Measurements from ENCODE around the gene IQCF2. TPM values are rescaled to one million over a fixed set of nuclear protein-coding genes. Genes with fewer than 3 reads are reported as not detected.

IQCF2 gene
- total RNA-seq, 1 donor from 2014 or later, result not detected

DNA sequence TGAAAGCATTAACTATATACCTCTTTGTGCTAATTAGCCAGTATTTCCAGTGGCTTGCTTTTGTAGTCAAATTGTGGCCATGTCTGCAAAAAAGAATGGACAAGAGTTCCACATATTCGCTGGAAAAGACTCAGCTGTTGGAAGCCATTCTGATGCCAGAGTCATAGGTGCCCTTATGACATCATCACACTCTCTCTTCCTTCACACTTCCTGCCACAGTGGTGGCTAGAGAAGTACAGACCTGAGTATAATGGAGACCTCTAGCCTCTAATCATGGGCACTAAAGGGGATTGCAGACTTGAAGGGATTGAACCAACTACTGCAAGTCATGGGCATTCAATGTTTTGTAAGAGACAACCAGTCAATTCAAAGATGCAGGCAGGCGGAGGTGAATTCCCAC is 44.0 kb upstream of the IQCF2 start:
- Mint-ChIP-seq H3K27ac (ENCODE audit: unreplicated experiment) (no peak overlapping the region), H3K36me3 (ENCODE audit: low read depth, unreplicated experiment) (peaks cover 8% of the 10 kb centered on the region), H3K27me3 (ENCODE audit: unreplicated experiment) (no peaks in the 10 kb centered on the region)

DNA sequence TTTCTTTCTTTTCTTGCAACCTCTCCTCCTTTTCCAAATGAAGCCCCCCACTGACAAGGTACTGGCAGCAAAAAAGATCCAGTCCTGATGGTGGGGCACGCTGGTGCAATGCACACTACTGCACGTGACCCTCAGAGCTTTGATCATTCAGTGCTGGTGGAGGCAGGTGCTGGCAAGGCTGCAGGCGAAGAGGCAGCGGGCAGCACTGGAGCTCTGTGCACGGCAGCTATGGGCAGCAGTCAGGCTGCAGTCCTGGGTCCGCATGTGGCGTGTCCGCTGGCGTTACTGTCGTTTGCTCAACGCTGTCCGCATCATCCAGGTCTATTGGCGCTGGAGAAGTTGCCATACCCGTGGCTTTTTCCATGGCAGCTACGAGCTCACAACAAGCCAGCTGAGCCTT is 42.3 kb upstream of the IQCF2 start:
- Mint-ChIP-seq H3K27ac (ENCODE audit: unreplicated experiment) (no peak overlapping the region), H3K4me3 (ENCODE audit: unreplicated experiment) (no peak overlapping the region), H3K9me3 (ENCODE audit: unreplicated experiment) (peaks cover 5% of the 10 kb centered on the region), H3K27me3 (ENCODE audit: unreplicated experiment) (no peaks in the 10 kb centered on the region), H3K36me3 (ENCODE audit: low read depth, unreplicated experiment) (peaks cover 4% of the 10 kb centered on the region), H3K4me1 (ENCODE audit: unreplicated experiment) (no peaks in the 10 kb centered on the region)
- no peak for DNase-seq (ENCODE audit: low spot score)
- TF ChIP-seq, protein P1, sequence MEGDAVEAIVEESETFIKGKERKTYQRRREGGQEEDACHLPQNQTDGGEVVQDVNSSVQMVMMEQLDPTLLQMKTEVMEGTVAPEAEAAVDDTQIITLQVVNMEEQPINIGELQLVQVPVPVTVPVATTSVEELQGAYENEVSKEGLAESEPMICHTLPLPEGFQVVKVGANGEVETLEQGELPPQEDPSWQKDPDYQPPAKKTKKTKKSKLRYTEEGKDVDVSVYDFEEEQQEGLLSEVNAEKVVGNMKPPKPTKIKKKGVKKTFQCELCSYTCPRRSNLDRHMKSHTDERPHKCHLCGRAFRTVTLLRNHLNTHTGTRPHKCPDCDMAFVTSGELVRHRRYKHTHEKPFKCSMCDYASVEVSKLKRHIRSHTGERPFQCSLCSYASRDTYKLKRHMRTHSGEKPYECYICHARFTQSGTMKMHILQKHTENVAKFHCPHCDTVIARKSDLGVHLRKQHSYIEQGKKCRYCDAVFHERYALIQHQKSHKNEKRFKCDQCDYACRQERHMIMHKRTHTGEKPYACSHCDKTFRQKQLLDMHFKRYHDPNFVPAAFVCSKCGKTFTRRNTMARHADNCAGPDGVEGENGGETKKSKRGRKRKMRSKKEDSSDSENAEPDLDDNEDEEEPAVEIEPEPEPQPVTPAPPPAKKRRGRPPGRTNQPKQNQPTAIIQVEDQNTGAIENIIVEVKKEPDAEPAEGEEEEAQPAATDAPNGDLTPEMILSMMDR (IDR thresholded peaks at IDR 0.05; ENCODE audit: unreplicated experiment), result no peak

More for the DNA sequence above, 44.0 kb upstream of the IQCF2 start:
- no peak overlapping the region for H3K4me3 Mint-ChIP-seq (ENCODE audit: unreplicated experiment)
- TF ChIP-seq, protein P1 (IDR thresholded peaks at IDR 0.05; ENCODE audit: unreplicated experiment), result no peak
- peaks cover 5% of the 10 kb centered on the region for H3K9me3 Mint-ChIP-seq (ENCODE audit: unreplicated experiment)
- DNase-seq (ENCODE audit: low spot score), result no peak
- no peaks in the 10 kb centered on the region for H3K4me1 Mint-ChIP-seq (ENCODE audit: unreplicated experiment)

DNA sequence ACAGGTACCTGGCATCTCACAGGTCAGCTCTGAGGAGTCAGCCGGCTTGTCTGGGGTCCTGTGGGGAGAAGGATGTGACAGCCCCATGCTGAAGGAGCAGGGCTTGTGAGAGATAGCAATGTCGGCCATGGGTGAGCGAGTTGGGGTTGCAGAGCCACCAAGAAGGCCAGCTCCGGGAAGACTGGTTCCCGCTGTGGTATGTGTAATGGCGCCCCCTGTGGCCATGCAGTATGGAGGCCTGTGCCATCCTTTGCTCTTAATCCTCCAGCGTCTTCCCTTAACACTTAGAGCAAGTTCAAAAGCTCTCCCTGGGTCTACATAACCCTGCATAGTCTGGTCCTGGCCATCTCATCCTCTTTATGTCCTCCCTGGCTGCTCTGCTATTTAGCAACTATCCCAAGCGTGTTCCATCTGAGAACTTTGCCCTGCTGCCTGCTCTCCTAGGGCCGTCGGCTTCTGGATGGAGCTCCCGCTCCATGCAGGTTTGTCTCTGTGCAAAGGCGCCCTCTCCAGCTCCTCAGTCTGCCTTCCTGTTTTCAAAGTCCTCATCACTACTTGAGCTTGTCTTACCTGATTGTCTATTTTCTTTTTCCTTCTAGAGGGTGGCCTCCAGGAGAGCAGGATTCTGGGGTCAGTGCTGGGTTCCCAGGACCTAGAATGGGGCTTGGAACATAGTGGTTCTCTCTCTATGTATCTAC is 41.6 kb upstream of the IQCF2 start:
- H3K27me3 Mint-ChIP-seq (ENCODE audit: unreplicated experiment), result peaks cover 2% of the 10 kb centered on the region
- DNase-seq (ENCODE audit: low spot score), result peak; percentile 43
- peak overlapping the region; percentile 26 for H3K27ac Mint-ChIP-seq (ENCODE audit: unreplicated experiment)

DNA sequence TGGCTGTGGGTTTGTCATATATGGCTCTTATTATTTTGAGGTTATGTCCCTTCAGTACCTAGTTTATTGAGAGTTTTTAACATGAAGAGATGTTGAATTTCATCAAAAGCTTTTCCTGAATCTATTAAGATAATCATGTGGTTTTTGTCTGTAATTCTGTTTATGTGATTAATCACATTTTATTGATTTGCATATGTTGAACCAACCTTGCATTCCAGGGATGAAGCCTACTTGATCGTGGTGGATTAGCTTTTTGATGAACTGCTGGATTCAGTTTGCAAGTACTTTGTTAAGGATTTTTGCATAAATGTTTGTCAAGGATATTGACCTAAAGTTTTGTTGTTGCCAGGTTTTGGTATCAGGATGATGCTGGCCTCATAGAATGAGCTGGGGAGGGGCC is 33.1 kb upstream of the IQCF2 start:
- no peak for DNase-seq (ENCODE audit: low spot score)
- peaks cover 15% of the 10 kb centered on the region for H3K36me3 Mint-ChIP-seq (ENCODE audit: low read depth, unreplicated experiment)
- H3K27ac Mint-ChIP-seq (ENCODE audit: unreplicated experiment), result no peak overlapping the region
- H3K27me3 Mint-ChIP-seq (ENCODE audit: unreplicated experiment), result peaks cover 4% of the 10 kb centered on the region
- peaks cover 4% of the 10 kb centered on the region for H3K9me3 Mint-ChIP-seq (ENCODE audit: unreplicated experiment)
- H3K4me1 Mint-ChIP-seq (ENCODE audit: unreplicated experiment), result peaks cover 2% of the 10 kb centered on the region
- H3K4me3 Mint-ChIP-seq (ENCODE audit: unreplicated experiment), result no peak overlapping the region
- TF ChIP-seq, protein P1 (IDR thresholded peaks at IDR 0.05; ENCODE audit: unreplicated experiment), result no peak

More for the DNA sequence above, 41.6 kb upstream of the IQCF2 start:
- Mint-ChIP-seq H3K4me1 (ENCODE audit: unreplicated experiment) (no peaks in the 10 kb centered on the region), H3K4me3 (ENCODE audit: unreplicated experiment) (no peak overlapping the region), H3K36me3 (ENCODE audit: low read depth, unreplicated experiment) (peaks cover 4% of the 10 kb centered on the region), H3K9me3 (ENCODE audit: unreplicated experiment) (peaks cover 5% of the 10 kb centered on the region)
- TF ChIP-seq, protein P1 (IDR thresholded peaks at IDR 0.05; ENCODE audit: unreplicated experiment), result peak; percentile 58

DNA sequence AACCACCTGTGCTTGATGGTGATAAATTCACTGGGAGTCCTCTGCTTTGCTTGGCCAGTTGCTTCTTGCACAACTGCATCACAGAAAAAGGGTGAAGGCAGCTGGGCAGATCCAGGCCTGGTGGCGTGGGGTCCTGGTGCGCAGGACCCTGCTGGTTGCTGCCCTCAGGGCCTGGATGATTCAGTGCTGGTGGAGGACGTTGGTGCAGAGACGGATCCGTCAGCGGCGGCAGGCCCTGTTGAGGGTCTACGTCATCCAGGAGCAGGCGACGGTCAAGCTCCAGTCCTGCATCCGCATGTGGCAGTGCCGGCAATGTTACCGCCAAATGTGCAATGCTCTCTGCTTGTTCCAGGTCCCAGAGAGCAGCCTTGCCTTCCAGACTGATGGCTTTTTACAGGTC is 31.1 kb upstream of the IQCF2 start:
- TF ChIP-seq, protein P1 (IDR thresholded peaks at IDR 0.05; ENCODE audit: unreplicated experiment), result no peak
- peaks cover 15% of the 10 kb centered on the region for H3K36me3 Mint-ChIP-seq (ENCODE audit: low read depth, unreplicated experiment)
- H3K4me3 Mint-ChIP-seq (ENCODE audit: unreplicated experiment), result no peak overlapping the region
- H3K9me3 Mint-ChIP-seq (ENCODE audit: unreplicated experiment), result peaks cover 4% of the 10 kb centered on the region
- DNase-seq (ENCODE audit: low spot score), result no peak
- peaks cover 2% of the 10 kb centered on the region for H3K27me3 Mint-ChIP-seq (ENCODE audit: unreplicated experiment)
- peaks cover 2% of the 10 kb centered on the region for H3K4me1 Mint-ChIP-seq (ENCODE audit: unreplicated experiment)
- H3K27ac Mint-ChIP-seq (ENCODE audit: unreplicated experiment), result no peak overlapping the region

Data from endothelial cell (in vitro differentiated cells).